ENCODE measurements around the gene JPH4.

GRCh38 chr14:23621204-23621931, 42.8 kb upstream of the JPH4 start:
- TF ChIP-seq YY1 (IDR thresholded peaks at IDR 0.05; ENCODE audit: low read depth, low read length) (no peak), JUND (IDR thresholded peaks at IDR 0.05; ENCODE audit: low read length) (no peak), SUZ12 (IDR thresholded peaks at IDR 0.05; ENCODE audit: low read length) (no peak), POLR2A (IDR thresholded peaks at IDR 0.05; ENCODE audit: control extremely low read depth in 1 of 2, low read depth in 2 of 2, low read length in 2 of 2) (no peak), CTCF (IDR thresholded peaks at IDR 0.05; ENCODE audit: control extremely low read depth in 1 of 3, insufficient read depth in 1 of 3, low read depth in 1 of 3, low read length in 3 of 3) (no peak), RFX5 (IDR thresholded peaks at IDR 0.05; ENCODE audit: borderline replicate concordance, low read depth, low read length) (no peak), HDAC6 (IDR thresholded peaks at IDR 0.05; ENCODE audit: low read depth, low read length) (no peak), KDM5A (IDR thresholded peaks at IDR 0.05; ENCODE audit: low read length) (no peak)

Measured in H1 (cell line).